Activated CD4-positive, alpha-beta T cell treated with anti-CD3 and anti-CD28 coated beads, Interleukin-2, Interleukin-6, amounts not matched to agents 100 ng/mL and 50 ng/mL, durations not matched to agents 16 hours and 8 hours (primary cell): Measurements from ENCODE around the gene MED13L.
A peak's percentile ranks its signal among the peaks of the same experiment; 100 is the strongest.
"Not testable (repeated sequence)": the region's sequence is repeated elsewhere in the genome, so short reads cannot be mapped to it uniquely, and the experiment has no call there.

ENCODE experiments used
- DNase-seq: peaks from one replicate; pipeline ENCODE4 v3.0.0-alpha.2; 2020

Gene MED13L

DNA sequence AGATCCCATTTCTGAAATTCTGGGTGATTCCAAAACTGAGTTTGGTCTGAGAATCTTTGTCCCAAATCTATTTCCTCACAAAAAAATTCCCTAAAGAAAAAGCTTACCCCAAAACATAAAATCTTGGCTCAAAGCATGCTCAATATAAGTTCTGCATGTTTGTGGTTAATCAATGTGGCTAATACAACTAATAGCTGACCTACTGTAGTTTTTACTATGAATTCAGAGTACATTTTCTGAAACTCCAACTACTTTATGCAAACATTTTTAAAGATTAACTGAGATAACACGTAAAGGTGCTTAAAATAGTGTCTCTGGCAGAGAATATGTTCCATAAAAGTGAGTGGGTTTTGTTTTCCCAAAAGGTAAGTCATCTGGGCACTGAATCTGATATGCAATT is 133.1 kb downstream of the MED13L start:
- no peak for DNase-seq

DNA sequence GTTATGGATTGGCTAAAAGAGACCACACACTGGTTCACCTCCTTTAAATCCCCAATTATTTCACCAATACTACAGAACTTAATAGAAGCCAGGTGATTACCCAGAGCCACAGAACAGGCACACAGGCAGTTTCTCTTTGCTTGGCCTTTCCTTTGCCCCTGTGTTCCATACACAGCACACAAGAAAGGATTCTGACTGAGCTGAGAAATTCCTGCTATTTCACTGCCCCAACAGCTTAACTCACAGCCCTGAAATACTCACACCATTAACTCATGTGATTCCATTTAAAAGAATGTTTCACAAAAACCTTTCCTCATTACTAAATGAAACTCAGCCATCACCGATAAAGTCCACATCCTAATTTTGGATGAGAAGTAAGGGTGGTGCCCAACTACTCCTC is 133.6 kb downstream of the MED13L start:
- DNase-seq: no peak

DNA sequence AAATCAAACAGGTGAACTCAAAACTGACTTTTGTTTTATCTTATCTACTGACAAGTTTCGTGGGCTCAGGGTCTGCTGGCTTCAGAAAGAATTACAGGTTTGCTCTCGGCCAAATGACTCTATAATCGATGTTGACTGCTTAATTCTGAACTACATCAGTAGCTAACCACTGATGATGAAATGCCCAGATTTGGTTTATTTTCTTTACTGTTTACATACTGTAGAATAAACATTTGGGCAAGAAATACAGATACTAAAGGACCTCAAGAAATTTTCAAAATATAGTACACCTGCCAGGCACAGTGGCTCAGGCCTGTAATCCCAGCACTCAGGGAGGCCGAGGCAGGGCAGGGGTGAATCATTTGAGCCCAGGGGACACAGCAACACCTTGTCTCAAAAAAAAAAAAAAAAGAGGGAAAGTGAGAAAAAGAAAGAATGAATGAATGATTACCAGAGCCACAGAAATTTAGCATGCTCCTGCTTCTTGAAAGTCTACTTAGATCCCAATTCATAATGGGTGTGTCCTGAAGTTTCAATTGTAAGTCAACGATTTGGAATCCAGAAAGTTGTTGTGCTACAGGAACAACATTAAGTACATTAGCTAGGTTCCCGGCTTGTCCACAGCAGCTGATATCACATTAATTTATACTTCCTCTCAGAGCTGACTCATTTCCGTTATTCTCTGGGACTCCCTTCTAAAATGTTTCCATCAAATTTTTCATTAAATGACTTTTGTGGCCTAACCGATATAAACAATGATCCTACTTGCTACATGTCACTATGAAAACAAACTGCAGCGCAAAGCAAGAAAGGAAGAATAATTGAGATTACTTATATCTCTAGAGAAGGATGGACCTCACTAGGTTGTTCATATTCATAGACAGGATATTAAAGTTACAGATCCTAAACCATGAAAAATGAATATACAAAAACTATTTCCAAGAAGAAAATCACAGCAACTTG is 134.3 kb downstream of the MED13L start:
- peak; percentile 69 for DNase-seq

DNA sequence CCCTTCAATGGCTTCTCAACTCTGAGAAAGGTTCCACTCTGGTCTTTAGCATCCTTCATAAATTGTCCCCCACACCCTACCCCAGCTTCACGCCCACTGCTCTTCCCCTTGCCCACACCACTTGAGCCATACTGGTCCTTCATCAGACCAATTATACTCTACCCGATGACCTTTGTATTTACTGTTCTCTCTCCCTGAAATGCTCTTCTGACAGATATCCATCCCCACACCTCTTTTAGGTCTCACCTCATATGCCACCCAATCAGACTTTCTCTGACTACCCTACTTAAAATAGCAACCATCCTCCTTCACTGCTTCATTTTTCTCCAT is 135.7 kb downstream of the MED13L start:
- no peak for DNase-seq

DNA sequence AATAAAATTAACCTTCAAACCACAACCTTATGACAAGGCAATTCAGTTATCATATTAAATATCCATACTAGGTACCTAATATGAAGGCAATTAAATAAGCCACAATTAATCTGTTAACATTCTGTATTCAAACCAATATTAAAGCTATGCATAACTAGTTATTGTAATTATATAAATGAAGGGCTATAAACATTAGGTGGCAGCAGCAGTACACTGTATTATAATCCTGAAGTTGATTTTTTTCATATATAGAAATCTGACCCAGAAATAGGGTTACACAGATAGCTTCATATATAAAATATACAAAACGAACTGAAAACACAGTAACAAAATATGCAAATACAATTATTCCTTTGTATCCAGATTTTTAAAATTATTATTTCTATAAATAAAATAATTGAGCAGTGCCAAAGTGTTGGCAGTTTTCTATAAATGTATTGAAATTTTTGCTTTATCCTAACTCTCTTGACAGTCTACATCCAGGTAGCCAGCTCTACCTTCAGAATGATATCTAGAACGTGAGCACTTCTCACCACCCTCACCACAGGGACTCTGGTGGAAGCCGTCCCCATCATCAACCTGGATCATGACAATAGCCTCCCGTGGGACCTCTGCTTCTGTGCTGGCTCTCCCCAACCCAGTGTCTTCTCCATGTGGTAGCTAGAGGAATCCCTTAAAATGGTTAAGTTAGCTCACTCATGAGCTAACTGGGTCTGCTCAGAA is 136.2 kb downstream of the MED13L start:
- DNase-seq: no peak

DNA sequence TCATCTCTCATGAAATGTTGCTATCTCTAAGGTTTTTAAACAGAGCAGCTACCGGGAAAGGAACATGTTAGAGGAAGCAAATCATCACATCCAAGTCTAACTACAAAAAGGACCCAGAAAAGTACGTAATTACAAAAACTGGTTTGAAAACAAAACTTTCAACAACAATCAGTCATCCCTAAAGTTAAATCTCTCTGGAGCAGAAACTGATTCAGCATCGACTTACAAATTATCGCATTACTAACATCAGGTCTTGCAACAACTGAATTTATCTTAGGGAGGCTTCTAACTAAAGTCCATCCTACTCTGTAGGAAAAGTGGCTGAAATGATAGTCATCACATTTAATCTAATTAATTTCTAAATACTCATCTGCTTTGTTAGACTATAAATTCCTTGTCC is 137.0 kb downstream of the MED13L start:
- no peak for DNase-seq

DNA sequence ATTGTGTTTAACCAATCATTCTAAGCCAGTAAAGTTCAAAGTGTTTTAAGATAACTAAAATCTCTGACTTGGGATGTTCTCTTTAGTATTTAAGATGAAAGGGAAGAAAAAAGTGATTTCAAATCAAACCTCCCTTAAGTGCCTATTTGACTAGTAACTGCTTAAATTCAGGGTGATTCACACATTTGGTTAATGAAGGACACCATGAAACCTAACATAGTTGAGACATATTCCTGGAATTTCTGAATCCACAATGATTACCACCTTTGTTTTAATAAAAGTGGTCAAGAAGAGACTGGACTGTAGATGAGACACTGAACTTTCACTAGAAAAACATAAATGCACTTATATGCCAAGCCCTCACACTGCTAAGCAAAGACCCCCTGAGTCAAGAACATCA is 138.7 kb downstream of the MED13L start:
- DNase-seq: no peak

DNA sequence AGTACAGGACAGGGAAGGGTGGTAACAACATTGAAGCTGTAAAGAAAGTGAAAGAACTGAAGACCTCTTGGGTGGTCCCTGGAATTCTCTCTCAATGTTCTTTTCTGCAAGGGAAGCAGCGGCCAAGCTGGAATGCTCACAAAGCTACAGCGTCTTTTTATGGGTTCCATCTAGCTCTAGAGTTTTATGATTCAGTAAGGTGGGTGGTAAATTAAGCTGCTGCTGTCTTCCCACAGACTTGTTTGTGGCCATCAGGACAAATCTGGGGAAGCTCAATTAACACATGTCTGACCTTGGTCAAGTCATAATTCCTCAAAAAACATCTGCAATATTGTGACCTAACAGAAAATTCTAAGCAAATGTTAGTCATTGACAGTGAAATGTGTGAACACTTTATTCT is 139.1 kb downstream of the MED13L start:
- DNase-seq: no peak

DNA sequence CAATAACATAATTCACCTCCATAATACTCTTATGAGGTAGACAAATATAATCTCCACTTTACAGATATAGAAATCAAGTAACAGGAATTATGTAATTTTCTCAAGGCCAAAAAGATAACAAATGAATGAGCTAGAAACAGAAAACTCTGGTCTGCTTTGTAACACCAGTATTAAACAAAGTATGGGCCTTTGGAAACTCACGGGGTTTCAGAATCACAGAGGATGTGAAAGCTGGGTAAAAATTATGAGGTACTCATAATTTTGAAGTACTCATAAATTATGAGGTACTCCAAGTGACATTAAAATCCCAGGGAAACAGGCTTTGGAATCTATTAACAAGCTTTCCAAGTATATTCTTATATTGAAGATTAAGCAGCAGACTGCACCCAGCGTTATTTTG is 140.2 kb downstream of the MED13L start:
- peak; percentile 35 for DNase-seq

DNA sequence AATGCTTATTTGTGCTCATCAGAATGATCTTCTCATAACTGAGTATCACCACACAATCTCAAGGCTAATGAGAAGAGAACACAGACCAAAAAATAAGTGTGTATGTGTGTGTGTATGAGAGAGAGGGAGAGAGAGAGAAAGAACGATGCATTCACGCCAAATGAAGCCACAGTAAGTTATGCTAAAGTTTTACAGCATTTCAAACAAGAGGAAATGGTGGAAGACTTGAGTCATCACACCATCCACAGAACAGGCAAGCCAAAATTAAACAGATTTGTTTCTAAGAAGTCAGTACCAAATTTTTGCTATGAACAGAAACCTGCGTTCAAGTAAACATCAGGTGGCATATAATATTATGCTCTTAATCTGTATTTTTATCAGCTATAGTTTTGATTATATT is 141.2 kb downstream of the MED13L start:
- DNase-seq: peak; percentile 70

DNA sequence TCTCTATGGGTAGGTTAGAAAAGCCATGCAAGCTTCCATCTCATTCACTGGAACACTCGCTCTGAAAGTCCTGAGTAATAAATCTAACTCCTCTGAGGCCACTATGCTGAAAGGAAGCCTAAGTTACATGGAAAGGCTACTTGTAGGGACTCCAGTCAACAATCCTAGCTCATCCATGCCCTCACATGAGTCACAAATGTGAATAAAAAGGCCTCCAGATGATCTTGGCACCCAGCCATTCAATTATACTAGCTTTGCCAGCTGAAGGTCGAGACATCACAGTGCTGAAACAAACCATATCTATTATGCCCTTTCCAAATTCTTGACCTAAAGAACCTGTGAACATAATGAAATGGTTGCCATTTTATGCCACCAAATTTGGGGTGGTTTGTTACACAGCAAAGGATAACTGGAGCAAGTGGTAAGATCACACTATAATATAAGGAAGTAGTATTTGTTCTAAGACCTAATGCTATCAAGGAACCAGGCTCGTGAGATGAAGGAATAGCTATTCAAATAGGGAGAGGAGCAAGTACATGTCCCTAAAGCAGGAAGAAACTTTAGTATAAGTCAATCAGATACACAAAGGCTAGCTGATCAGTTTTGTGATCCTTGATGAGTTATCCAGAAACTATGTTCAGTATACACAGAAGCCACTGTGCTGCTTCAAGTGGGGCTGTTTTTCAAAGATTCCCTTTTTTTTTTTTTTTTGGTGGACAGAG is 142.1 kb downstream of the MED13L start:
- no peak for DNase-seq

DNA sequence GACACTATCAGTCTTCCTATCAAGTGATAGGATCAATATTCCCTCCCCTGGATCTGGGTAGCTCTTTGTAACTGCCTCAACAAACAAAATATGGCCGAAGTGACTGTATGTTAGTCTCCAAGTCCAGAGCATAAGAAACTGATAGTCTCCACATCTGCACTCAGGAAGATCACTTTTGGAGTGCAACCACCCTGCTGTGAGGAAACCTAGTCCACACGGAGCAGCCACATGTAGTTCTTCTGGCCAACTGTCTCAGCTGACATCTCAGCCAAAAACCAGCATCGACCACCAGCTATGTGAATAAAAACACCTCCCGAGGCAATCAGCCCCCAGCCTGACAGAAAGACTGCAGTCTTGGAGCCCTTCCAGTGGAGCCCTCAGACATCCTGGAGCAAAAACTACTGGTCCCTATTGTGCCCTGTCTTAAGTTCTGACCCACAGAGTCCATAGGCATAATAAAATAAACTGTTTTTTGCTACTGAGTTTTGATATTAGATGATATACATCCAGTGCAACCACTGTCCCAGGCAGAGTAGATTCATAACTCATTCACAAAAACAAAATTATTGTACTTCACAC is 143.8 kb downstream of the MED13L start:
- DNase-seq: no peak

DNA sequence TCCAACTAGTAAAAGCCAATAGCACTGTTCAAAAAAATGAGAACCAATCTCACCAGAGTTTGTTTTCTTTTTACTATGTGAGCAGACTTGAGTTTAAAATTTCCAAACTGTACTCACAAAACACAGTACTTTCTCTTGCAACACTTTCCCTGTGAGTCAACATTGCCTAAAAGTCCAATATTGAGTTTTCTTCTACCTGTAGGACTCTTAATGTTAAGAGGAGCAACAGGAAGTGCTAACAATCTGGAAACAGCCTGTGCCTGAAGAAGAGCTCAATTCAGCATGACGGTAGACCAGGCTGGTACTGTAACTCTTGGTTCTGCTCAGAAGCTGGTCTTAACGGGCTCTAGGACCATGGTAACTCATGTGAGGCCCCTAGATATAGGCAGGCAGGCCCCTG is 144.3 kb downstream of the MED13L start:
- peak; percentile 32 for DNase-seq

DNA sequence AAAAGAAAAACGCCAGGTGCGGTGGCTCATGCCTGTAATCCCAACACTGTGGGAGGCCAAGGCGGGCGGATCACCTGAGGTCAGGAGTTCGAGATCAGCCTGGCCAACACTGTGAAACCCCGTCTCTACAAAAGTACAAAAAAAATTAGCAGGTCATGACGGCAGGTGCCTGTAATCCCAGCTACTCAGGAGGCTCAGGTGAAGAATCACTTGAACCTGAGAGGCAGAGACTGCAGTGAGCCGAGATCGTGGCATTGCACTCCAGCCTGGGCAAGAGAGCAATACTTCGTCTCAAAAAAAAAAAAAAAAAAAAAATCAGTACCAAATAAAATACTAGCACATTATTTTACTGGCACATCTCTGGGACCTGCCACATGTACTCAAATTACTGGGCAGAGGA is 145.5 kb downstream of the MED13L start:
- not testable (repeated sequence) for DNase-seq

DNA sequence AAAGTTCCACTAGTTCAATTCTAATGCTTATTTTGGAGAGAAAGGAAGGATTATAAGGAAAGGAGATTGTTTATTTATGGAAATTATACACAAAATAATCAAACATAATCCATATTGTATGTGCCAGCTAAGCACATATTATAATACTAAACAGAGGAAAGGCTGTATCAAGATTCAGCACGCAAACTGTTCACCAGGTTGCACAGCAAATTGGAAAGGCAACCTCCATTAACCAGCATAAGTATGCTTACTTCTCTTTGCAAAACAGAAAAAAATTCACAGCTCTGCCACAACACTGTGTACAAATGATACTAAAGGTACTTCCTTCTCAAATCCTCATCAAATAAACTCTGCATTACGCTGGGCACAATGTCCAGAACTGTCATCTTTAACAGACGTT is 146.3 kb downstream of the MED13L start:
- no peak for DNase-seq

DNA sequence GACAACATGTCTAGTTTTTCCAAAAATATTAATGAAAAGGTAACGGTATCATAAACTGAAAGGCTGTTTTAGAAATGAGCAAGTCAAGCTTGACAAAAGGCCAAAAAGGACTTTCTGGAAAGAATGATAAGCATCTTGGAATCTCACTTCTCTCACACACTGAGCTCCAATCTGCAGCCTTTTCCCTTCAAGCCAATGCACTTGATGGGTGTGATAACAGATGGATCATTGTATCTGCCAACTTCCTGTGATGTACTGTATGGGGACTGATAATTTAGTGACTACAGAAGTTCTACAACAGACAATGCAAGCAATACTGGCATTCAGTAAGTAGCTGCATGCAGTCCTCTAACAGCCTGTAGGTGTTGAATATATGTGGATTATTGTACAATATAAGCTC is 147.1 kb downstream of the MED13L start:
- no peak for DNase-seq

DNA sequence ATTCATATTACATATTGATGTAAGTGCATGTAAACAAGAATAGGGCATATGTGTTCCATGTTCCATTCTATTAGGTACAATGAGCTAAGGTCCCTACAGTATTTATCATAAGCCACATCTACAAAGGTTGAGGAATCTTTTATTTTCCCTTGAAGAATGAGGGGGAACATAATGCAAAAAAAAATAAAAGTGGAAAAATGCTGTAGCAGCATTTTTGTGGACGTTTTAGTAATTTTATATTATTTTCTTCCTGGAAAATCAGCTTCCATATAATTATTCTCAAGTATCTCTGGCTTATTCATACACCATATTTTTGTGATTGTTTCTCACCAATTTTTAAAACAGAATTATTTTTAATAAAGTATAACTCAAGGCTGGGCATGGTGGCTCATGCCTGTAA is 148.7 kb downstream of the MED13L start:
- no peak for DNase-seq

DNA sequence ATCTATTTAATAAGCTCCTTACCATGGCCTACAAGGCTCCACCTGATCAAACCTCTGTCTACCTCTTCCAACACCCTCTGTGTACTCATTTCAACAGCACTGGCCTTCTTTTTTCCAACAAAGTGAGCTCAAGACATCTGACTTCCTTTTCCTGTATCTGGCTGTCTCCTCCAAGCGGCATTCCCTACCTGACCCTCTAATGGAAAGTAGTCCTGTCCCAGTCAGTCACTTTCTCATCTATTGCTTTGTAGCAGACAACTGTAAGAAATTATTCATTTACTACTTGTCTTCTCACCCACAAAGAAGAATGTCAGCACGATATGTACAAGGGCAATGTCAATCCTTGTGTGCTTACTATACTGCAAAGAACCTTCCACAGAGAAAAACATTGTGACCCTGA is 149.6 kb downstream of the MED13L start:
- no peak for DNase-seq

DNA sequence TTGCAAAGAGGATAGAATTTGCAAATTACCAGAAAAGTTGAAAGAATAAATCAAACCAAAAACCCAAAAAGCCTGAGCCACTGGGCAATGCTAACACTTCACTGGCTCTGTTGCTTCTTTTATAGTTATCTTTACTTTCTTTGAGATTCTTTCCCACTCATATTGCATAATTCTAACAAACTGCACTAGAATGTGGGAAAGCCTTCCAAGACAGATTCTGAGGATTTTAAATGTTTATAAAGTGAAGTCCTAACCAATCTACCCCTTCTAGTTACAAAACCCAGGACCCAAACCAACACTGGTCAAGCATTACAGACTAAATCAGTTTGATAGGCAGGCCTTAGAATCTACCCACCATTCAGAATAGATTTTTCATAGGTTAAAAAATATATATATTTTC is 150.9 kb downstream of the MED13L start:
- DNase-seq: no peak

DNA sequence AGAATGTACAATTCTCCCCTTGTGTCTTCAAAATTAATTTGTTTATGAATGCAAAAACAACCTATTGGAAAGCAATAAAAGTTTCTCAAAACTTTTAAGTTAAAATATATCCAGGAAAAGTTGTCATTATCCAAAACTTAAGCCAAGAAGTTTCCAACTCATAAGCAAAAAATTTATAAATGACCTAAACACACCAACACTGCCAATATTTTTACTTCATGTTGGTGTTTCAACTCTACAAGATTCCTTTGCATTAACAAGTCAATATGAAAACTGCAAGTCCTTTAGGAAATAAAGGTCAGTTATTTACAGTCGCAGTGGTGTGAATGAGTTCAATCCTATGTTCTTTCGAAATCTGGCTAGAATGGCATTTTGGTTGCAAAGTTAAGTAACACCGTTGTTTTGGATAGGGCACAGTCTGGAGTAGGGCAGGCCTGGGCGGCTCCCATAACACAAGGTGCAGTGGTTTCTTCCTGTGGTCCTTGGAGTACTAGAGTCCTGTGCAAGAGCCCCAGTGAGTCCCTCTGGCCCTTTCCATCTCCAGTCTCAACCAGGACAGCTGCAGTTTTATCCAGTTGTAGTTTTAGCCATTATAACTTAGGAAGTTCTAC is 151.4 kb downstream of the MED13L start:
- no peak for DNase-seq

DNA sequence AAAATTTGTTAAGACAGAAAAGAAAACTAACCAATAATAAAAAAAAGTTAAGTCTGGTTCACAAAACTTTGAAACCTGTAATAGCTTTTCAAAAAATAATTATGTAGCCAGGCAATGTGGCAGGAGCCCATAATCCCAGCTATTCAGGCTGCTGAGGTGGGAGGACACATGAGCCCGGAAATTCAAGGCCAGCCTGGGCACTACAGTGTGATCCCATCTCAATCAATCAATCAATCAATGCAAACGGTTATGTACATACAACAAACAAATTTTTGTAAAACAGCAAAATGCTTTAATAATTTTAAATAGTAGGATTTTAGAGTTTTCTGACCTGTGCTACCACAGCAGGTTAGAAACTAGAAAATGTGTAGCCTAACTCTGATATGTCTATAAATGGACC is 152.4 kb downstream of the MED13L start:
- DNase-seq: no peak

DNA sequence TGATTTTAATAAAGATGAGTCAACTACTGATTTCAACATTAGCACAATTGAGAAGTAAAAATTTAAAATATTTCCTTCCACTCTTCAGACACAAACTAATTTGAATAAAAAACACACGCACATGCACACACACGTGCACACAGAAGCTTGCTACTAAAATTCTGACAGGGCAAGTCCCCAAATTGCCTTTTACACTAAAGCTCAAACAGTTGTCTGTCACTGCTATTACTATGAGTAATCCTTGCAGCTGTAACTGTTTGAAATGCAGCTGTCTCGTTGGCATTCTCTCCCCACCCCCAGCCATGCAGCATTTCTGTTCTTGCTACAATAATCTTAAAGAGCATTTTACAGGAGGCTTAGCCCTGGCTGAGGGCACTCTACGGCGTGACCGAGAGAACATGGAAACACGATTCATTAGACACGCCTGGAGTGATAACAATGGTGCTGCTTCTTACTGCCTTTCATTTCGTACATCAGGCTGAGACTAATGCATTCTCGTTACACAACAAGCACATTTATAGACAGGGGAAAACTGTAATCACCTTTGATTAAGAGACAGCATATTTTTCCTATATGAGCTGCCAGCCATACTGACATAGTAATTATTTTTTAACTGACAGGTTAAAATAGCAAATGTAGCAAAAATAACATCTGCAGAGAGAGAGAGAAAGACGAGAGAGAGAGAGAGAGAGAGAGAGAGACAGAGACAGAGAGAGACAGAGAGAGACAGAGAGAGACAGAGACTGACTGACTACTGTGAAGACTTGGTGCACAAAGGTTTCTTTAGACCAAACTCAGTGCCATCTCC is 153.8 kb downstream of the MED13L start:
- DNase-seq: peak; percentile 70
